Natural killer cell treated with Interleukin-12 subunit alpha and Interleukin-12 subunit beta and Interleukin-15 and Interleukin-18, amount 100 ng/mL, for 72 hours (primary cell): Measurements from ENCODE around the gene GRIP2. TPM values are rescaled to one million over a fixed set of nuclear protein-coding genes. Genes with fewer than 3 reads are reported as not detected.

ENCODE experiments used
- ATAC-seq, 2 donors: fragments of 150-1000 bp; cut with Tn5 transposase in 1 of 2; sonication (Bioruptor Pico), chemical (Tn5 transposase) in 1 of 2; 2 replicates each; pipeline ENCODE4 v1.10.0; 2021
- DNase-seq: peaks from one replicate; pipeline ENCODE4 v3.0.0; 2022; ENCODE audit warnings: low spot score
- H3K27ac Mint-ChIP-seq, 2 donors: 1 replicate in 1 of 2; 2 replicates in 1 of 2; pipeline ENCODE4 v1.8.0; 2022; ENCODE audit warnings: mixed read lengths in 2 of 2, mild to moderate bottlenecking in 1 of 2, moderate library complexity in 1 of 2
- H3K27me3 Mint-ChIP-seq, 2 donors: 1 replicate in 1 of 2; 2 replicates in 1 of 2; pipeline ENCODE4 v1.8.0; 2022; ENCODE audit warnings: mixed read lengths in 2 of 2
- H3K36me3 Mint-ChIP-seq: one replicate; pipeline ENCODE4 v1.8.0; 2022; ENCODE audit warnings: mixed read lengths
- H3K4me1 Mint-ChIP-seq, 2 donors: 1 replicate in 1 of 2; 2 replicates in 1 of 2; pipeline ENCODE4 v1.8.0; 2022; ENCODE audit warnings: low read depth in 2 of 2, mixed read lengths in 2 of 2, mild to moderate bottlenecking in 1 of 2
- H3K4me3 Mint-ChIP-seq: one replicate; pipeline ENCODE4 v1.8.0; 2022; ENCODE audit warnings: mixed read lengths
- H3K9me3 Mint-ChIP-seq: 2 replicates; pipeline ENCODE4 v1.8.0; 2022; ENCODE audit warnings: mixed read lengths
- total RNA-seq, 2 donors: library from RNA; stranded (reverse); gene quantifications; one replicate each; pipeline ENCODE4 v1.2.3, GENCODE V29; 2022

GRIP2 gene
- total RNA-seq, 2 donors from 2014 or later = not detected

- no peak overlapping the region for H3K27ac Mint-ChIP-seq
- peaks cover 17 to 30% of the 10 kb centered on the region in 2 donors for H3K27me3 Mint-ChIP-seq
- ATAC-seq (no peak), DNase-seq (no peak)
- H3K9me3 Mint-ChIP-seq = no peaks in the 10 kb centered on the region
- H3K4me1 Mint-ChIP-seq = peaks cover 21 to 31% of the 10 kb centered on the region in 2 donors
- no peaks in the 10 kb centered on the region for H3K36me3 Mint-ChIP-seq
- H3K4me3 Mint-ChIP-seq = no peak overlapping the region
These were observed 29.4 kb upstream of the GRIP2 start for GRCh38 chr3:14569474-14570000.

GRCh38 chr3:14568269-14568668 is 28.1 kb upstream of the GRIP2 start:
- Mint-ChIP-seq H3K36me3 (no peaks in the 10 kb centered on the region), H3K9me3 (no peaks in the 10 kb centered on the region), H3K4me1 (peaks cover 21 to 31% of the 10 kb centered on the region in 2 donors), H3K27me3 (peaks cover 17 to 32% of the 10 kb centered on the region in 2 donors), H3K27ac (no peak overlapping the region), H3K4me3 (no peak overlapping the region)
- no peak for ATAC-seq
- no peak for DNase-seq

GRCh38 chr3:14566812-14567211 is 26.7 kb upstream of the GRIP2 start:
- Mint-ChIP-seq H3K27ac (peak overlapping the region in 1 of 2 donors; percentile 21), H3K9me3 (no peaks in the 10 kb centered on the region), H3K4me3 (no peak overlapping the region), H3K36me3 (no peaks in the 10 kb centered on the region), H3K27me3 (peaks cover 27 to 37% of the 10 kb centered on the region in 2 donors), H3K4me1 (peaks cover 21 to 33% of the 10 kb centered on the region in 2 donors)
- ATAC-seq (no peak), DNase-seq (no peak)

- no peak for DNase-seq
- H3K27ac Mint-ChIP-seq = no peak overlapping the region
These were observed 25.9 kb upstream of the GRIP2 start for GRCh38 chr3:14565868-14566588.

GRCh38 chr3:14564741-14565140 is 24.6 kb upstream of the GRIP2 start:
- Mint-ChIP-seq H3K9me3 (no peaks in the 10 kb centered on the region), H3K4me1 (peaks cover 15 to 28% of the 10 kb centered on the region in 2 donors), H3K27me3 (peaks cover 34 to 36% of the 10 kb centered on the region in 2 donors), H3K36me3 (no peaks in the 10 kb centered on the region), H3K27ac (no peak overlapping the region), H3K4me3 (no peak overlapping the region)
- ATAC-seq (no peak), DNase-seq (no peak)

More at GRCh38 chr3:14565868-14566588, 25.9 kb upstream of the GRIP2 start:
- H3K9me3 Mint-ChIP-seq = no peaks in the 10 kb centered on the region
- H3K4me3 Mint-ChIP-seq = no peak overlapping the region
- peaks cover 21 to 33% of the 10 kb centered on the region in 2 donors for H3K4me1 Mint-ChIP-seq
- ATAC-seq = peak; percentile 47 to 69
- peaks cover 35 to 38% of the 10 kb centered on the region in 2 donors for H3K27me3 Mint-ChIP-seq
- H3K36me3 Mint-ChIP-seq = no peaks in the 10 kb centered on the region

GRCh38 chr3:14563946-14564539 is 23.9 kb upstream of the GRIP2 start:
- Mint-ChIP-seq H3K4me1 (peaks cover 13 to 27% of the 10 kb centered on the region in 2 donors), H3K27ac (no peak overlapping the region), H3K27me3 (peaks cover 36% of the 10 kb centered on the region in 2 donors), H3K36me3 (no peaks in the 10 kb centered on the region), H3K9me3 (no peaks in the 10 kb centered on the region), H3K4me3 (no peak overlapping the region)
- no peak for ATAC-seq
- no peak for DNase-seq

- H3K27me3 Mint-ChIP-seq = peaks cover 29 to 35% of the 10 kb centered on the region in 2 donors
- H3K4me1 Mint-ChIP-seq = peaks cover 13 to 23% of the 10 kb centered on the region in 2 donors
- no peak overlapping the region for H3K27ac Mint-ChIP-seq
- no peak for ATAC-seq
- DNase-seq = no peak
- no peaks in the 10 kb centered on the region for H3K9me3 Mint-ChIP-seq
- no peak overlapping the region for H3K4me3 Mint-ChIP-seq
- no peaks in the 10 kb centered on the region for H3K36me3 Mint-ChIP-seq
These were observed 22.2 kb upstream of the GRIP2 start for GRCh38 chr3:14562121-14562890.

- Mint-ChIP-seq H3K9me3 (no peaks in the 10 kb centered on the region), H3K4me1 (peaks cover 6 to 13% of the 10 kb centered on the region in 2 donors), H3K27ac (no peak overlapping the region), H3K27me3 (peaks cover 29 to 38% of the 10 kb centered on the region in 2 donors), H3K36me3 (no peaks in the 10 kb centered on the region), H3K4me3 (no peak overlapping the region)
- no peak for DNase-seq
- ATAC-seq = no peak
These were observed 21.2 kb upstream of the GRIP2 start for GRCh38 chr3:14561051-14561960.

- Mint-ChIP-seq H3K9me3 (no peaks in the 10 kb centered on the region), H3K4me3 (no peak overlapping the region), H3K27me3 (peaks cover 41 to 44% of the 10 kb centered on the region in 2 donors), H3K36me3 (no peaks in the 10 kb centered on the region), H3K27ac (no peak overlapping the region), H3K4me1 (peaks cover 6 to 9% of the 10 kb centered on the region in 2 donors)
- ATAC-seq = no peak
- DNase-seq = no peak
These were observed 20.0 kb upstream of the GRIP2 start for GRCh38 chr3:14560110-14560509.

- no peak overlapping the region for H3K4me3 Mint-ChIP-seq
- no peaks in the 10 kb centered on the region for H3K36me3 Mint-ChIP-seq
- DNase-seq (no peak), ATAC-seq (no peak)
- H3K27ac Mint-ChIP-seq = no peak overlapping the region
- H3K9me3 Mint-ChIP-seq = no peaks in the 10 kb centered on the region
- H3K27me3 Mint-ChIP-seq = peaks cover 46 to 53% of the 10 kb centered on the region in 2 donors
- peaks cover 6 to 9% of the 10 kb centered on the region in 2 donors for H3K4me1 Mint-ChIP-seq
These were observed 17.9 kb upstream of the GRIP2 start for GRCh38 chr3:14558029-14558428.

- Mint-ChIP-seq H3K36me3 (no peaks in the 10 kb centered on the region), H3K9me3 (no peaks in the 10 kb centered on the region), H3K27ac (no peak overlapping the region), H3K4me3 (no peak overlapping the region), H3K27me3 (peaks cover 36 to 42% of the 10 kb centered on the region in 2 donors), H3K4me1 (peaks cover 6 to 7% of the 10 kb centered on the region in 2 donors)
- ATAC-seq (no peak), DNase-seq (no peak)
These were observed 15.7 kb upstream of the GRIP2 start for GRCh38 chr3:14555835-14556234.

- H3K9me3 Mint-ChIP-seq = no peaks in the 10 kb centered on the region
- no peak overlapping the region for H3K27ac Mint-ChIP-seq
- H3K4me1 Mint-ChIP-seq = peaks cover 6 to 7% of the 10 kb centered on the region in 2 donors
- DNase-seq (no peak), ATAC-seq (no peak)
- no peaks in the 10 kb centered on the region for H3K36me3 Mint-ChIP-seq
- peaks cover 40 to 42% of the 10 kb centered on the region in 2 donors for H3K27me3 Mint-ChIP-seq
- no peak overlapping the region for H3K4me3 Mint-ChIP-seq
These were observed 14.6 kb upstream of the GRIP2 start for GRCh38 chr3:14554715-14555114.

GRCh38 chr3:14553871-14554270 is 13.7 kb upstream of the GRIP2 start:
- Mint-ChIP-seq H3K27me3 (peaks cover 39 to 45% of the 10 kb centered on the region in 2 donors), H3K9me3 (no peaks in the 10 kb centered on the region), H3K27ac (no peak overlapping the region), H3K36me3 (no peaks in the 10 kb centered on the region), H3K4me3 (no peak overlapping the region), H3K4me1 (peaks cover 6 to 7% of the 10 kb centered on the region in 2 donors)
- ATAC-seq (no peak), DNase-seq (no peak)
